GM23338 (cell line): Measurements from ENCODE around the gene ENTPD1. TPM values are rescaled to one million over a fixed set of nuclear protein-coding genes. Genes with fewer than 3 reads are reported as not detected.

Source experiments
- ATAC-seq: fragments of 200-7000 bp; cut with Tn5 transposase; 3 replicates; pipeline ENCODE4 v1.9.1; 2020
- DNase-seq: peaks from one replicate; pipeline ENCODE4 v3.0.0-alpha.2; 2015; ENCODE audit warnings: low spot score
- H2AFZ ChIP-seq: fragments of 200-600 bp; sonication (generic); 2 replicates; pipeline ENCODE4 v1.8.0; 2016; ENCODE audit warnings: antibody characterized with exemption, mild to moderate bottlenecking, moderate library complexity
- H3F3A ChIP-seq: fragments of 200-600 bp; sonication (generic); replicated peaks from 2 replicates; pipeline ENCODE4 v1.8.0; 2017; ENCODE audit warnings: antibody characterized with exemption, mixed run types, low read depth
- H3K27ac ChIP-seq: fragments of 200-600 bp; sonication (generic); 2 replicates; pipeline ENCODE4 v1.6.1; 2016; ENCODE audit warnings: low read depth
- H3K27me3 ChIP-seq: fragments of 200-600 bp; sonication (generic); 2 replicates; pipeline ENCODE4 v1.8.0; 2016; ENCODE audit warnings: mild to moderate bottlenecking, mixed run types, moderate library complexity; ENCODE audit not compliant: insufficient read depth
- H3K36me3 ChIP-seq: fragments of 200-600 bp; sonication (generic); 2 replicates; pipeline ENCODE4 v1.8.0; 2016; ENCODE audit warnings: mild to moderate bottlenecking; ENCODE audit not compliant: insufficient read depth
- H3K4me1 ChIP-seq: fragments of 200-600 bp; sonication (generic); 2 replicates; pipeline ENCODE4 v1.8.0; 2016; ENCODE audit warnings: mild to moderate bottlenecking, moderate library complexity; ENCODE audit not compliant: insufficient read depth
- H3K4me2 ChIP-seq: fragments of 200-600 bp; sonication (generic); 2 replicates; pipeline ENCODE4 v1.7.1; 2017; ENCODE audit warnings: mixed run types
- H3K4me3 ChIP-seq: fragments of 200-600 bp; sonication (generic); 2 replicates; pipeline ENCODE4 v1.6.1; 2016; ENCODE audit warnings: mixed run types
- H3K79me2 ChIP-seq: fragments of 200-600 bp; sonication (generic); replicated peaks from 2 replicates; pipeline ENCODE4 v1.8.0; 2017; ENCODE audit warnings: mild to moderate bottlenecking; ENCODE audit not compliant: insufficient read depth
- H3K9me2 ChIP-seq: fragments of 200-600 bp; sonication (generic); 2 replicates; pipeline ENCODE4 v1.8.0; 2017; ENCODE audit not compliant: insufficient read depth
- H4K20me1 ChIP-seq: fragments of 200-600 bp; sonication (generic); replicated peaks from 2 replicates; pipeline ENCODE4 v1.8.0; 2017; ENCODE audit warnings: mild to moderate bottlenecking; ENCODE audit not compliant: insufficient read depth
- H3K27ac Mint-ChIP-seq: 2 replicates; pipeline ENCODE4 v1.8.0; 2020; ENCODE audit warnings: inconsistent platforms, mild to moderate bottlenecking, moderate library complexity, mixed read lengths
- H3K27me3 Mint-ChIP-seq: 3 replicates; pipeline ENCODE4 v1.8.0; 2022; ENCODE audit warnings: low read depth, mild to moderate bottlenecking, moderate library complexity, mixed read lengths, inconsistent platforms; ENCODE audit not compliant: insufficient read depth, poor library complexity
- H3K36me3 Mint-ChIP-seq: 3 replicates; pipeline ENCODE4 v1.8.0; 2021; ENCODE audit warnings: low read depth, mild to moderate bottlenecking, inconsistent platforms, moderate library complexity, mixed read lengths
- H3K4me1 Mint-ChIP-seq: 3 replicates; pipeline ENCODE4 v1.8.0; 2020; ENCODE audit warnings: mild to moderate bottlenecking, inconsistent platforms, mixed read lengths
- H3K4me3 Mint-ChIP-seq: 3 replicates; pipeline ENCODE4 v1.8.0; 2021; ENCODE audit warnings: moderate library complexity, mild to moderate bottlenecking, inconsistent platforms, mixed read lengths
- H3K9me3 Mint-ChIP-seq: 3 replicates; pipeline ENCODE4 v1.8.0; 2020; ENCODE audit warnings: moderate library complexity, mild to moderate bottlenecking, inconsistent platforms, mixed read lengths
- CREB1 ChIP-seq: fragments of 250-450 bp; sonication (Bioruptor Pico); IDR thresholded peaks from 2 replicates; pipeline ENCODE4 v1.5.0; 2020; ENCODE audit warnings: low read depth, mild to moderate bottlenecking, moderate library complexity
- EZH2 ChIP-seq: fragments of 200-600 bp; sonication (generic); IDR thresholded peaks from one replicate; pipeline ENCODE4 v1.8.0; 2017; ENCODE audit warnings: antibody characterized with exemption, mild to moderate bottlenecking, low read depth; ENCODE audit not compliant: unreplicated experiment
- EZH2phosphoT487 ChIP-seq: fragments of 200-600 bp; sonication (generic); IDR thresholded peaks from one replicate; pipeline ENCODE4 v1.8.1; 2018; ENCODE audit warnings: antibody characterized with exemption; ENCODE audit not compliant: unreplicated experiment
- JUNB ChIP-seq: IDR thresholded peaks from one replicate; pipeline ENCODE4 v1.6.1; 2016; ENCODE audit warnings: antibody characterized with exemption; ENCODE audit not compliant: unreplicated experiment
- NANOG ChIP-seq: IDR thresholded peaks from 2 replicates; pipeline ENCODE4 v1.6.1; 2016; ENCODE audit warnings: antibody characterized with exemption, borderline replicate concordance
- POLR2AphosphoS5 ChIP-seq: IDR thresholded peaks from 2 replicates; pipeline ENCODE4 v1.6.1; 2016; ENCODE audit warnings: antibody characterized with exemption, low read depth
- STAT1 ChIP-seq: IDR thresholded peaks from one replicate; pipeline ENCODE4 v1.6.1; 2016; ENCODE audit warnings: antibody characterized with exemption; ENCODE audit not compliant: unreplicated experiment
- ZNF114 ChIP-seq: fragments of 250-450 bp; sonication (Bioruptor Pico); IDR thresholded peaks from 2 replicates; pipeline ENCODE4 v1.5.0; 2020; ENCODE audit warnings: mild to moderate bottlenecking, moderate library complexity
- ZNF331 ChIP-seq: fragments of 250-450 bp; sonication (Bioruptor Pico); IDR thresholded peaks from 2 replicates; pipeline ENCODE4 v1.5.0; 2020; ENCODE audit warnings: low read depth, mild to moderate bottlenecking, moderate library complexity
- polyA plus RNA-seq: library from polyadenylated mRNA; unstranded; fragments of >200 nt; fragmentation: Nextera tagmentation; extraction: Ambion mirVana; gene quantifications from 2 replicates; pipeline ENCODE4 v1.2.1, GENCODE V29; 2016
- total RNA-seq: library from RNA; depleted of rRNA; stranded (reverse); fragments of >200 nt; shearing (Covaris generic); gene quantifications from 2 replicates; pipeline ENCODE4 v1.2.3, GENCODE V29; 2014
- TF ChIP-seq, protein P1 (sequence below), 2 experiments: fragments of 200-600 bp in 1 of 2; sonication (generic) in 1 of 2; conservative IDR thresholded peaks; 2 replicates each; pipeline versions ENCODE4 v1.5.1 to v1.6.1; 2016 to 2017; ENCODE audit warnings: antibody characterized with exemption in 2 of 2, low read depth in 2 of 2, mild to moderate bottlenecking in 2 of 2, moderate library complexity in 1 of 2
- TF ChIP-seq, protein P2 (sequence below): IDR thresholded peaks from 2 replicates; pipeline ENCODE4 v1.6.1; 2016; ENCODE audit warnings: antibody characterized with exemption
- TF ChIP-seq, protein P3 (sequence below): fragments of 250-450 bp; sonication (Bioruptor Pico); IDR thresholded peaks from 2 replicates; pipeline ENCODE4 v1.5.0; 2020; ENCODE audit warnings: mild to moderate bottlenecking, moderate library complexity
- TF ChIP-seq, protein P4 (sequence below): IDR thresholded peaks from one replicate; pipeline ENCODE4 v1.6.1; 2018; ENCODE audit warnings: antibody characterized with exemption; ENCODE audit not compliant: unreplicated experiment

The ENTPD1 gene
- total and polyA plus RNA-seq, 2 experiments from 2014 or later, result 2.3 to 3.6 TPM

DNA sequence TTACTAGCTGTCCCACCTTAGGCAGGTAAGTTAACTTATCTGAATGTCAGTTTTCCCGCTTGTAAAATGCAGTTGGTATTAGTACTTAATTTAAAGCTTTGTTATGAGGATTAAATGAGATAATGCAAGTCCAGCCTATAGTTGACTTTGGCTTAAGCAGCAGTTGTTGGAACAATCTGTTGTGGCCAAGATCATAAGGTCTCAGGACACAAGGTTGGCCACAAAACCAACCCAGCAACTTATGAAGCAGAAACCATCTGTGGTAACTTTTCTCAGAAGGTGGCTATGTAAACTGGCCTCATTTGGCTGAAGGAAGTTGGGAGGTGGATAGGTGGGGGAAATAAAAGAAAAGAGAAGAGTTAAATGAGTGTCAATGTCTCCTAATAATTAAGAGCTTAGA, 29.4 kb downstream of the ENTPD1 start:
- H3K36me3 ChIP-seq, result no peaks in the 10 kb centered on the region
- no peaks in the 10 kb centered on the region for H3K27me3 ChIP-seq
- H3K4me1 ChIP-seq, result no peaks in the 10 kb centered on the region; the same call in 1 of the 2 replicates
- H3K27ac ChIP-seq, result no peak overlapping the region
- no peaks in the 10 kb centered on the region for H3K27me3 Mint-ChIP-seq
- H3F3A ChIP-seq, result no peaks in the 10 kb centered on the region
- no peaks in the 10 kb centered on the region for H4K20me1 ChIP-seq
- H3K9me3 Mint-ChIP-seq, result no peaks in the 10 kb centered on the region
- H2AFZ ChIP-seq, result no peak overlapping the region
- no peak overlapping the region for H3K27ac Mint-ChIP-seq
- no peak overlapping the region for H3K4me2 ChIP-seq
- H3K9me2 ChIP-seq, result no peaks in the 10 kb centered on the region
- TF ChIP-seq POLR2AphosphoS5 (no peak), STAT1 (no peak), ZNF331 (CRISPR knock-in tag) (no peak), JUNB (no peak), EZH2phosphoT487 (no peak), CREB1 (CRISPR knock-in tag) (no peak), ZNF114 (CRISPR knock-in tag) (no peak), NANOG (no peak), EZH2 (no peak)
- TF ChIP-seq, protein P1, sequence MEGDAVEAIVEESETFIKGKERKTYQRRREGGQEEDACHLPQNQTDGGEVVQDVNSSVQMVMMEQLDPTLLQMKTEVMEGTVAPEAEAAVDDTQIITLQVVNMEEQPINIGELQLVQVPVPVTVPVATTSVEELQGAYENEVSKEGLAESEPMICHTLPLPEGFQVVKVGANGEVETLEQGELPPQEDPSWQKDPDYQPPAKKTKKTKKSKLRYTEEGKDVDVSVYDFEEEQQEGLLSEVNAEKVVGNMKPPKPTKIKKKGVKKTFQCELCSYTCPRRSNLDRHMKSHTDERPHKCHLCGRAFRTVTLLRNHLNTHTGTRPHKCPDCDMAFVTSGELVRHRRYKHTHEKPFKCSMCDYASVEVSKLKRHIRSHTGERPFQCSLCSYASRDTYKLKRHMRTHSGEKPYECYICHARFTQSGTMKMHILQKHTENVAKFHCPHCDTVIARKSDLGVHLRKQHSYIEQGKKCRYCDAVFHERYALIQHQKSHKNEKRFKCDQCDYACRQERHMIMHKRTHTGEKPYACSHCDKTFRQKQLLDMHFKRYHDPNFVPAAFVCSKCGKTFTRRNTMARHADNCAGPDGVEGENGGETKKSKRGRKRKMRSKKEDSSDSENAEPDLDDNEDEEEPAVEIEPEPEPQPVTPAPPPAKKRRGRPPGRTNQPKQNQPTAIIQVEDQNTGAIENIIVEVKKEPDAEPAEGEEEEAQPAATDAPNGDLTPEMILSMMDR (conservative IDR thresholded peaks at IDR 0.05; ENCODE audit: low read depth in 2 of 2), result no peak
- TF ChIP-seq, protein P2, sequence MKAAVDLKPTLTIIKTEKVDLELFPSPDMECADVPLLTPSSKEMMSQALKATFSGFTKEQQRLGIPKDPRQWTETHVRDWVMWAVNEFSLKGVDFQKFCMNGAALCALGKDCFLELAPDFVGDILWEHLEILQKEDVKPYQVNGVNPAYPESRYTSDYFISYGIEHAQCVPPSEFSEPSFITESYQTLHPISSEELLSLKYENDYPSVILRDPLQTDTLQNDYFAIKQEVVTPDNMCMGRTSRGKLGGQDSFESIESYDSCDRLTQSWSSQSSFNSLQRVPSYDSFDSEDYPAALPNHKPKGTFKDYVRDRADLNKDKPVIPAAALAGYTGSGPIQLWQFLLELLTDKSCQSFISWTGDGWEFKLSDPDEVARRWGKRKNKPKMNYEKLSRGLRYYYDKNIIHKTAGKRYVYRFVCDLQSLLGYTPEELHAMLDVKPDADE, result no peak
- TF ChIP-seq, protein P3, sequence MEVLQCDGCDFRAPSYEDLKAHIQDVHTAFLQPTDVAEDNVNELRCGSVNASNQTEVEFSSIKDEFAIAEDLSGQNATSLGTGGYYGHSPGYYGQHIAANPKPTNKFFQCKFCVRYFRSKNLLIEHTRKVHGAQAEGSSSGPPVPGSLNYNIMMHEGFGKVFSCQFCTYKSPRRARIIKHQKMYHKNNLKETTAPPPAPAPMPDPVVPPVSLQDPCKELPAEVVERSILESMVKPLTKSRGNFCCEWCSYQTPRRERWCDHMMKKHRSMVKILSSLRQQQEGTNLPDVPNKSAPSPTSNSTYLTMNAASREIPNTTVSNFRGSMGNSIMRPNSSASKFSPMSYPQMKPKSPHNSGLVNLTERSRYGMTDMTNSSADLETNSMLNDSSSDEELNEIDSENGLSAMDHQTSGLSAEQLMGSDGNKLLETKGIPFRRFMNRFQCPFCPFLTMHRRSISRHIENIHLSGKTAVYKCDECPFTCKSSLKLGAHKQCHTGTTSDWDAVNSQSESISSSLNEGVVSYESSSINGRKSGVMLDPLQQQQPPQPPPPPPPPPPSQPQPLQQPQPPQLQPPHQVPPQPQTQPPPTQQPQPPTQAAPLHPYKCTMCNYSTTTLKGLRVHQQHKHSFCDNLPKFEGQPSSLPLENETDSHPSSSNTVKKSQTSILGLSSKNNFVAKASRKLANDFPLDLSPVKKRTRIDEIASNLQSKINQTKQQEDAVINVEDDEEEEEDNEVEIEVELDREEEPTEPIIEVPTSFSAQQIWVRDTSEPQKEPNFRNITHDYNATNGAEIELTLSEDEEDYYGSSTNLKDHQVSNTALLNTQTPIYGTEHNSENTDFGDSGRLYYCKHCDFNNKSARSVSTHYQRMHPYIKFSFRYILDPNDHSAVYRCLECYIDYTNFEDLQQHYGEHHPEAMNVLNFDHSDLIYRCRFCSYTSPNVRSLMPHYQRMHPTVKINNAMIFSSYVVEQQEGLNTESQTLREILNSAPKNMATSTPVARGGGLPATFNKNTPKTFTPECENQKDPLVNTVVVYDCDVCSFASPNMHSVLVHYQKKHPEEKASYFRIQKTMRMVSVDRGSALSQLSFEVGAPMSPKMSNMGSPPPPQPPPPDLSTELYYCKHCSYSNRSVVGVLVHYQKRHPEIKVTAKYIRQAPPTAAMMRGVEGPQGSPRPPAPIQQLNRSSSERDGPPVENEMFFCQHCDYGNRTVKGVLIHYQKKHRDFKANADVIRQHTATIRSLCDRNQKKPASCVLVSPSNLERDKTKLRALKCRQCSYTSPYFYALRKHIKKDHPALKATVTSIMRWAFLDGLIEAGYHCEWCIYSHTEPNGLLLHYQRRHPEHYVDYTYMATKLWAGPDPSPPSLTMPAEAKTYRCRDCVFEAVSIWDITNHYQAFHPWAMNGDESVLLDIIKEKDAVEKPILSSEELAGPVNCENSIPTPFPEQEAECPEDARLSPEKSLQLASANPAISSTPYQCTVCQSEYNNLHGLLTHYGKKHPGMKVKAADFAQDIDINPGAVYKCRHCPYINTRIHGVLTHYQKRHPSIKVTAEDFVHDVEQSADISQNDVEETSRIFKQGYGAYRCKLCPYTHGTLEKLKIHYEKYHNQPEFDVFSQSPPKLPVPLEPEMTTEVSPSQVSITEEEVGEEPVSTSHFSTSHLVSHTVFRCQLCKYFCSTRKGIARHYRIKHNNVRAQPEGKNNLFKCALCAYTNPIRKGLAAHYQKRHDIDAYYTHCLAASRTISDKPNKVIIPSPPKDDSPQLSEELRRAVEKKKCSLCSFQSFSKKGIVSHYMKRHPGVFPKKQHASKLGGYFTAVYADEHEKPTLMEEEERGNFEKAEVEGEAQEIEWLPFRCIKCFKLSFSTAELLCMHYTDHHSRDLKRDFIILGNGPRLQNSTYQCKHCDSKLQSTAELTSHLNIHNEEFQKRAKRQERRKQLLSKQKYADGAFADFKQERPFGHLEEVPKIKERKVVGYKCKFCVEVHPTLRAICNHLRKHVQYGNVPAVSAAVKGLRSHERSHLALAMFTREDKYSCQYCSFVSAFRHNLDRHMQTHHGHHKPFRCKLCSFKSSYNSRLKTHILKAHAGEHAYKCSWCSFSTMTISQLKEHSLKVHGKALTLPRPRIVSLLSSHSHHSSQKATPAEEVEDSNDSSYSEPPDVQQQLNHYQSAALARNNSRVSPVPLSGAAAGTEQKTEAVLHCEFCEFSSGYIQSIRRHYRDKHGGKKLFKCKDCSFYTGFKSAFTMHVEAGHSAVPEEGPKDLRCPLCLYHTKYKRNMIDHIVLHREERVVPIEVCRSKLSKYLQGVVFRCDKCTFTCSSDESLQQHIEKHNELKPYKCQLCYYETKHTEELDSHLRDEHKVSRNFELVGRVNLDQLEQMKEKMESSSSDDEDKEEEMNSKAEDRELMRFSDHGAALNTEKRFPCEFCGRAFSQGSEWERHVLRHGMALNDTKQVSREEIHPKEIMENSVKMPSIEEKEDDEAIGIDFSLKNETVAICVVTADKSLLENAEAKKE (CRISPR knock-in tag), result no peak
- TF ChIP-seq, protein P4, sequence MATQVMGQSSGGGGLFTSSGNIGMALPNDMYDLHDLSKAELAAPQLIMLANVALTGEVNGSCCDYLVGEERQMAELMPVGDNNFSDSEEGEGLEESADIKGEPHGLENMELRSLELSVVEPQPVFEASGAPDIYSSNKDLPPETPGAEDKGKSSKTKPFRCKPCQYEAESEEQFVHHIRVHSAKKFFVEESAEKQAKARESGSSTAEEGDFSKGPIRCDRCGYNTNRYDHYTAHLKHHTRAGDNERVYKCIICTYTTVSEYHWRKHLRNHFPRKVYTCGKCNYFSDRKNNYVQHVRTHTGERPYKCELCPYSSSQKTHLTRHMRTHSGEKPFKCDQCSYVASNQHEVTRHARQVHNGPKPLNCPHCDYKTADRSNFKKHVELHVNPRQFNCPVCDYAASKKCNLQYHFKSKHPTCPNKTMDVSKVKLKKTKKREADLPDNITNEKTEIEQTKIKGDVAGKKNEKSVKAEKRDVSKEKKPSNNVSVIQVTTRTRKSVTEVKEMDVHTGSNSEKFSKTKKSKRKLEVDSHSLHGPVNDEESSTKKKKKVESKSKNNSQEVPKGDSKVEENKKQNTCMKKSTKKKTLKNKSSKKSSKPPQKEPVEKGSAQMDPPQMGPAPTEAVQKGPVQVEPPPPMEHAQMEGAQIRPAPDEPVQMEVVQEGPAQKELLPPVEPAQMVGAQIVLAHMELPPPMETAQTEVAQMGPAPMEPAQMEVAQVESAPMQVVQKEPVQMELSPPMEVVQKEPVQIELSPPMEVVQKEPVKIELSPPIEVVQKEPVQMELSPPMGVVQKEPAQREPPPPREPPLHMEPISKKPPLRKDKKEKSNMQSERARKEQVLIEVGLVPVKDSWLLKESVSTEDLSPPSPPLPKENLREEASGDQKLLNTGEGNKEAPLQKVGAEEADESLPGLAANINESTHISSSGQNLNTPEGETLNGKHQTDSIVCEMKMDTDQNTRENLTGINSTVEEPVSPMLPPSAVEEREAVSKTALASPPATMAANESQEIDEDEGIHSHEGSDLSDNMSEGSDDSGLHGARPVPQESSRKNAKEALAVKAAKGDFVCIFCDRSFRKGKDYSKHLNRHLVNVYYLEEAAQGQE, result no peak
- no peaks in the 10 kb centered on the region for H3K79me2 ChIP-seq
- no peak overlapping the region for H3K4me3 ChIP-seq
- no peak for DNase-seq
- no peak overlapping the region for H3K4me3 Mint-ChIP-seq
- H3K4me1 Mint-ChIP-seq, result no peaks in the 10 kb centered on the region
- ATAC-seq, result no peak
- H3K36me3 Mint-ChIP-seq, result no peaks in the 10 kb centered on the region
